ENCODE data around the gene WDR64.

WDR64 gene

DNA sequence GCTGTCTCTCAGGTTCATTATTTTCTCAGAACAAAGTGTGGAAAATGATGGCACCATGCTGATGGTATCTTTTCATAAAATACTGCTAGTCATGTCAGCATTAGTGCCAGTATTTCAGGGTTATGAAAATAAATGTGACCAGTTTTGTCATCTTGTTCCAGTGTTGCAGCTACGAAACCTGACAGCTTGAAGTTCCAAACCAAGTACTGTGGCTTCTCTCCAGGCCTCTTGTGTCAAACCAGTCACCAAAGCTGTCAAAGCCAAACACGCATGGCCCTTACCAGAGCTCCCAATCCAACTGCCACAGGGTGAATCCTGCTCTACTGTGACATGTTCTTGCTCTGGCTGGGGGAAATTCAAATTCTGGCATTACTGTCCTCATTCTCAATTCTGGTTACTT lies 175.2 kb downstream of the WDR64 start:
- TF ChIP-seq CTCF (IDR thresholded peaks at IDR 0.05; ENCODE audit: borderline replicate concordance, extremely low read depth, low read length, poor library complexity, severe bottlenecking) (no peak), EZH2 (IDR thresholded peaks at IDR 0.05; ENCODE audit: borderline replicate concordance, low read depth, low read length, severe bottlenecking) (no peak)
- Histone ChIP-seq H3K9ac (ENCODE audit: low read depth, low read length) (no peak overlapping the region), H3K27me3 (ENCODE audit: insufficient read depth, low read length, poor library complexity) (peaks cover 5% of the 10 kb centered on the region), H3K4me2 (ENCODE audit: insufficient read depth, low read length) (no peak overlapping the region), H3K9me3 (ENCODE audit: insufficient read depth, low read length, severe bottlenecking) (no peaks in the 10 kb centered on the region), H2AFZ (ENCODE audit: low read depth, low read length) (no peak overlapping the region), H3K27ac (ENCODE audit: low read length) (no peak overlapping the region), H3K36me3 (ENCODE audit: insufficient read depth, low read length) (no peaks in the 10 kb centered on the region), H3K79me2 (ENCODE audit: insufficient read depth, low read length) (no peaks in the 10 kb centered on the region), H3K4me1 (ENCODE audit: insufficient read depth, low read length) (no peaks in the 10 kb centered on the region), H4K20me1 (ENCODE audit: insufficient read depth, low read length) (no peaks in the 10 kb centered on the region), H3K4me3 (ENCODE audit: low read depth in 1 of 2, low read length in 2 of 2) (no peak overlapping the region)
- ATAC-seq (ENCODE audit: insufficient read depth, low read depth) = no peak
- DNase-seq = no peak

DNA sequence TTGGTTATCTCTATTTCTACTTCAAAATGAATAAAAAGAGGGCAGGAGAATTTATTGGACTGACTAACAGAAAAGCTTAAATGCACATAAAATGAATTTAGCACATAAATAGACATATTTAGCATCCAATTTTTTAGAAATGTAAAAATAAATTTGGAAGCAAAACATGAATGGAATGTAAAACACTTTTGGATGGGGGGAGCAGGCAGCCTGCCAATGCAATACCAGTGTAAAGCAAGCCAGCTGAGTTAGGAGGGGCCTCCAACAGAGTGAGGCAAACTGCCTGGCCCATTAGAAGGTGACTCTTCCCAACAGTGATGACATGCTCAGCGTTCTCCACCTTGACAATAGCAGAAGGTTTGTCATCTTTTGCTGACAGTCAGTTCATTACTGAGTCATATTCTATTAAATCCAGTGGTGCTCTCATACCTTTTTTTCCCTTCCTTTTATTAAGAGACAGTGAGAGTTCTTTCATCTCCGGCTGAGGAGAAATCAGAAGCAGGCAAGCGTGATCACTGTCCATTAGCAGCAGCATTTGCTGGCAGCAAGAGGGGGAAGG lies 176.5 kb downstream of the WDR64 start:
- no peak for ATAC-seq (ENCODE audit: insufficient read depth, low read depth)
- TF ChIP-seq EZH2 (IDR thresholded peaks at IDR 0.05; ENCODE audit: borderline replicate concordance, low read depth, low read length, severe bottlenecking) (no peak), CTCF (IDR thresholded peaks at IDR 0.05; ENCODE audit: borderline replicate concordance, extremely low read depth, low read length, poor library complexity, severe bottlenecking) (no peak)
- no peaks in the 10 kb centered on the region for H4K20me1 ChIP-seq (ENCODE audit: insufficient read depth, low read length)
- no peaks in the 10 kb centered on the region for H3K79me2 ChIP-seq (ENCODE audit: insufficient read depth, low read length)
- H3K27me3 ChIP-seq (ENCODE audit: insufficient read depth, low read length, poor library complexity) = peaks cover 14% of the 10 kb centered on the region
- H3K4me1 ChIP-seq (ENCODE audit: insufficient read depth, low read length) = no peaks in the 10 kb centered on the region
- no peak for DNase-seq
- no peak overlapping the region for H3K4me3 ChIP-seq (ENCODE audit: low read depth in 1 of 2, low read length in 2 of 2)
- H2AFZ ChIP-seq (ENCODE audit: low read depth, low read length) = no peak overlapping the region
- H3K9me3 ChIP-seq (ENCODE audit: insufficient read depth, low read length, severe bottlenecking) = no peaks in the 10 kb centered on the region
- no peak overlapping the region for H3K27ac ChIP-seq (ENCODE audit: low read length)
- H3K9ac ChIP-seq (ENCODE audit: low read depth, low read length) = no peak overlapping the region
- no peaks in the 10 kb centered on the region for H3K36me3 ChIP-seq (ENCODE audit: insufficient read depth, low read length)
- H3K4me2 ChIP-seq (ENCODE audit: insufficient read depth, low read length) = no peak overlapping the region

- H3K4me3 ChIP-seq (ENCODE audit: low read depth in 1 of 2, low read length in 2 of 2) = no peak overlapping the region
- H3K27me3 ChIP-seq (ENCODE audit: insufficient read depth, low read length, poor library complexity) = peaks cover 17% of the 10 kb centered on the region
- no peak overlapping the region for H2AFZ ChIP-seq (ENCODE audit: low read depth, low read length)
Measured at GRCh38 chr1:241829468-241829867, 177.4 kb downstream of the WDR64 start.

More at GRCh38 chr1:241829468-241829867, 177.4 kb downstream of the WDR64 start:
- no peak for DNase-seq
- no peak for ATAC-seq (ENCODE audit: insufficient read depth, low read depth)
- H4K20me1 ChIP-seq (ENCODE audit: insufficient read depth, low read length) = no peaks in the 10 kb centered on the region
- no peak overlapping the region for H3K27ac ChIP-seq (ENCODE audit: low read length)
- no peaks in the 10 kb centered on the region for H3K36me3 ChIP-seq (ENCODE audit: insufficient read depth, low read length)
- H3K4me2 ChIP-seq (ENCODE audit: insufficient read depth, low read length) = no peak overlapping the region
- no peaks in the 10 kb centered on the region for H3K79me2 ChIP-seq (ENCODE audit: insufficient read depth, low read length)
- H3K4me1 ChIP-seq (ENCODE audit: insufficient read depth, low read length) = no peaks in the 10 kb centered on the region
- H3K9me3 ChIP-seq (ENCODE audit: insufficient read depth, low read length, severe bottlenecking) = no peaks in the 10 kb centered on the region
- TF ChIP-seq CTCF (IDR thresholded peaks at IDR 0.05; ENCODE audit: borderline replicate concordance, extremely low read depth, low read length, poor library complexity, severe bottlenecking) (no peak), EZH2 (IDR thresholded peaks at IDR 0.05; ENCODE audit: borderline replicate concordance, low read depth, low read length, severe bottlenecking) (no peak)
- no peak overlapping the region for H3K9ac ChIP-seq (ENCODE audit: low read depth, low read length)
